ENCODE measurements around the gene LHFPL3. TPM values are rescaled to one million over a fixed set of nuclear protein-coding genes. Genes with fewer than 3 reads are reported as not detected.

Gene LHFPL3
- total and polyA plus RNA-seq, 2 donors (not counting 3 experiments of a cell fraction or from before 2014, with no cell fraction given), result not detected

GRCh38 chr7:104536956-104537355 is 208.6 kb downstream of the LHFPL3 start:
- Histone ChIP-seq H3K79me2 (ENCODE audit: control insufficient read depth, insufficient read depth, low read length) (no peaks in the 10 kb centered on the region), H3K27me3 (ENCODE audit: control insufficient read depth in 2 of 2, insufficient read depth in 2 of 2, low read length in 2 of 2) (no peaks in the 10 kb centered on the region), H3K9ac (replicated peaks; ENCODE audit: extremely low read depth, insufficient read depth, low read length) (no peak overlapping the region), H3K4me2 (ENCODE audit: insufficient read depth, low read length) (no peak overlapping the region), H2AFZ (ENCODE audit: low read depth, low read length) (no peak overlapping the region), H3K36me3 (ENCODE audit: control insufficient read depth in 2 of 2, extremely low read depth in 1 of 2, insufficient read depth in 2 of 2, low read length in 2 of 2) (no peaks in the 10 kb centered on the region), H3K4me3 (replicated peaks in 1 of 3; ENCODE audit: insufficient read depth in 1 of 3, low read depth in 1 of 3, low read length in 3 of 3) (no peak overlapping the region), H4K20me1 (replicated peaks; ENCODE audit: control insufficient read depth, extremely low read depth, insufficient read depth, low read length) (no peaks in the 10 kb centered on the region), H3K27ac (ENCODE audit: insufficient read depth, low read depth, low read length) (no peak overlapping the region), H3K9me3 (replicated peaks; ENCODE audit: control insufficient read depth, insufficient read depth, low read length) (peaks cover 1% of the 10 kb centered on the region), H3K4me1 (ENCODE audit: control insufficient read depth, extremely low read depth, insufficient read depth, low read length) (no peaks in the 10 kb centered on the region), H3K9me1 (replicated peaks; ENCODE audit: control insufficient read depth, extremely low read depth, insufficient read depth, low read length) (no peaks in the 10 kb centered on the region)
- CTCF ChIA-PET, result no interaction called here
- dilution Hi-C loops (cut with MboI; ENCODE audit: extremely low pct_ligation_motif_present, low sequenced_read_pairs) (no loop called here), intact Hi-C loops (cut with micrococcal nuclease) (no loop called here)
- FAIRE-seq (no peak), DNase-seq (ENCODE audit: low read depth, low spot score) (no peak)
- TF ChIP-seq EZH2 (IDR thresholded peaks at IDR 0.05; ENCODE audit: borderline replicate concordance, low read depth, low read length, severe bottlenecking) (no peak), MAX (IDR thresholded peaks at IDR 0.05; ENCODE audit: insufficient read depth, insufficient read length) (no peak), MYC (IDR thresholded peaks at IDR 0.05; ENCODE audit: low read depth, low read length) (no peak), POLR2AphosphoS5 (IDR thresholded peaks at IDR 0.05; ENCODE audit: insufficient read depth, low read depth, low read length) (no peak), CTCF (IDR thresholded peaks at IDR 0.05; ENCODE audit: extremely low read depth in 1 of 2, insufficient read depth in 1 of 2, low read depth in 1 of 2, low read length in 2 of 2) (no peak), JUN (IDR thresholded peaks at IDR 0.05; ENCODE audit: borderline replicate concordance, insufficient read depth, insufficient read length, low read depth) (no peak), FOS (IDR thresholded peaks at IDR 0.05; ENCODE audit: borderline replicate concordance, insufficient read depth, low read length) (no peak), POLR2A (IDR thresholded peaks at IDR 0.05; ENCODE audit: low read depth, low read length) (no peak), GATA2 (IDR thresholded peaks at IDR 0.05; ENCODE audit: insufficient read depth, insufficient read length, low read depth, low read length) (no peak)
- no TSS peak for BruUV-seq (replicated peaks)
- POLR2A ChIA-PET, result no interaction called here

Measured in endothelial cell of umbilical vein (primary cell).